GM12891 (cell line): ENCODE data around the gene LCOR.

Source experiments
- DNase-seq: peaks from one replicate; pipeline ENCODE4 v3.0.0; 2011; ENCODE audit warnings: low spot score; ENCODE audit not compliant: insufficient read length
- FAIRE-seq: peaks from 2 replicates; lab custom pipeline; 2011; peaks lifted over from hg19 to GRCh38; lab: Jason Lieb, UNC
- PAX5 ChIP-seq: IDR thresholded peaks from 2 replicates; pipeline ENCODE4 v1.6.1; 2011; ENCODE audit warnings: low read length, moderate library complexity, mild to moderate bottlenecking; ENCODE audit not compliant: insufficient read depth, severe bottlenecking
- POLR2A ChIP-seq: IDR thresholded peaks from 2 replicates; pipeline ENCODE4 v1.6.1; 2011; ENCODE audit warnings: low read depth, low read length, control low read depth
- POLR2AphosphoS5 ChIP-seq: IDR thresholded peaks from 2 replicates; pipeline ENCODE4 v1.6.1; 2011; ENCODE audit warnings: low read depth, low read length, control low read depth
- POU2F2 ChIP-seq: IDR thresholded peaks from 2 replicates; pipeline ENCODE4 v1.6.1; 2011; ENCODE audit warnings: low read depth, mild to moderate bottlenecking, control low read depth, low read length, moderate library complexity
- SPI1 ChIP-seq: IDR thresholded peaks from 2 replicates; pipeline ENCODE4 v1.6.1; 2011; ENCODE audit warnings: low read depth, low read length, control low read depth
- TAF1 ChIP-seq: IDR thresholded peaks from 2 replicates; pipeline ENCODE4 v1.6.1; 2011; ENCODE audit warnings: low read depth, low read length, control low read depth

Gene LCOR

GRCh38 chr10:96856317-96856716 lies 24.2 kb downstream of the LCOR start:
- no peak for TF ChIP-seq POLR2AphosphoS5
- no peak for TF ChIP-seq POLR2A
- TF ChIP-seq PAX5 = no peak
- TF ChIP-seq SPI1 = no peak
- no peak for TF ChIP-seq TAF1
- TF ChIP-seq POU2F2 = no peak
- DNase-seq = no peak
- peak; percentile 23 for FAIRE-seq

GRCh38 chr10:96857301-96858012 lies 25.4 kb downstream of the LCOR start:
- no peak for TF ChIP-seq TAF1
- no peak for TF ChIP-seq POLR2A
- TF ChIP-seq PAX5 = no peak
- DNase-seq (no peak), FAIRE-seq (no peak)

DNA sequence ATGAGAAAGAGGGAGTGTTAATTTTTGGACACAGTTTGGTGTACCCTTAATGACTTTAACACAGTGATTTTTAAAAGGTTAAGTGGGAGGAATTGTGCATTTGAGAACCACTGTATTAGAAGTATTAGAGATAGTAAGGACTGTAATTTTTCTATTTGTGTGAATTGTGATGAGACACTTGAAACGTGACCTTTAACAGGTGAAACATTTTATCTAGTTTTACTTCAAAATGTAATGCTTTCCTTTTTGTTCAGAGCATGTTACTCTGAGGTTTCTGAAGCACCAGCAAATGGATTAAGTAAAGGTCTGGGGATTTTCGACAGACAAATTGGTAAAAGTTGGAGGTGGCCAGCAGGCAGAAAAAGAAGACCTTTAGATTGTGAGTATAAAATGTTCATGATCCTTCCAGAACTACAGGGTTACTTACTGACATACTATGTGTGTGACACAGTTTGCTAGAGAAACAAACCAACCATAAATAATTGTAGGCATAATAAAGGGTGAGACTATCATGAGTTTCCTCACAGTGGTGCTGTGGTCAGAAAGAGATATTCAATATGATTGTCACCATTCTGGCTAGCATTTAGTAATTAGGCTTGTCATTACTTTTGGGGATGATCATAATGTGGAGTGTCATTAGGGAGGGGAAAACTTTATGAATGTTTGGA lies 26.1 kb downstream of the LCOR start:
- DNase-seq (no peak), FAIRE-seq (peak; percentile 60)
- TF ChIP-seq POU2F2 (no peak), PAX5 (no peak)

DNA sequence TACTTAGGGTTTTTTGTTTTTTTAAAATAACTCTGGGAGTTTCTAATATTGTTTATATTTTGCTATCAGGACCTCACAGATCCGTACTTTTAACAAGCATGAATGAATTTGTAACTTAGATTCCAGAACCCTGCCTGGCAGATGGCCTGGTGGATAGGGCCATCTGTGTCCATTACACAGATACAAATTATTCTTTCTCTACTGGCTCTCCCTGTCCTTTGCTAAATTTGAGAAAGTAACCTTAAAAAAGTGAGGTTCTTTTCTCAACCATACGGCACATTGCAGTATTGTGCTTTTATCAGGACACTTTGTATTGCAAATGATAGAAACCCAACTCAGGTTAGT lies 26.6 kb downstream of the LCOR start:
- TF ChIP-seq POLR2AphosphoS5 = no peak
- no peak for TF ChIP-seq SPI1
- no peak for TF ChIP-seq TAF1
- no peak for TF ChIP-seq POLR2A
- no peak for TF ChIP-seq PAX5
- no peak for TF ChIP-seq POU2F2
- FAIRE-seq (no peak), DNase-seq (no peak)

DNA sequence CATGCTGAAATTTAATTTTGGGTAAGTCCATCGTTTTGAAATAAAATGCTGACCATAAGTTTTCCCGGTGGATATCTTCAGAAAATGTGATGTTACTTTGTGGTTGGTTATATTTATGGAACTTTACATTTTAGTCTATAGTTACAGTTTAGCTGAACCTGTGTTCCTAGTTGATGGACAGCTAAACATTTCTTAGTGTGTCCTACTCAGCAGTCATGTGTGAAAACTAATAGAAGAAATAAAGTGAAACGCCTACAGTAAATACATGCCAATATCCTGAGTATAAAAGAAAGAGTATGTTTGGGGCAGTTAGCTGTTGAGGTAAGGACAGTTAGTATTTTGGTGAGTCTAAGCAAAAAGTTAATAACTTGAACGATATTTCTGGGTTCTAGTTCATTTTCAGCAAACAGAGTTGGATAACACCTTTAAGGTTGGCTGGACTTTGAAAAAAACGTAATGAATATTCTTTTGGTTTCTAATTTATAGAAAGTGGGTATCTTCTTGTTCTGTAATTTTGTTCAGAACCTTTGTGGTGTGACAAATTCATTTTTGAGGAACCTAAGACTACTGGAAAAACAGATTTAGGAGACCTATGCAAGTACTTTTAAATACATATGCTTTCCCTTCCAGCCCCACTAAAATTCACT lies 28.7 kb downstream of the LCOR start:
- TF ChIP-seq POLR2A = no peak
- TF ChIP-seq PAX5 = no peak
- no peak for TF ChIP-seq SPI1
- TF ChIP-seq TAF1 = no peak
- no peak for TF ChIP-seq POU2F2
- TF ChIP-seq POLR2AphosphoS5 = no peak
- FAIRE-seq (no peak), DNase-seq (no peak)

GRCh38 chr10:96863922-96864543 lies 31.9 kb downstream of the LCOR start:
- peak; percentile 63 for FAIRE-seq

DNA sequence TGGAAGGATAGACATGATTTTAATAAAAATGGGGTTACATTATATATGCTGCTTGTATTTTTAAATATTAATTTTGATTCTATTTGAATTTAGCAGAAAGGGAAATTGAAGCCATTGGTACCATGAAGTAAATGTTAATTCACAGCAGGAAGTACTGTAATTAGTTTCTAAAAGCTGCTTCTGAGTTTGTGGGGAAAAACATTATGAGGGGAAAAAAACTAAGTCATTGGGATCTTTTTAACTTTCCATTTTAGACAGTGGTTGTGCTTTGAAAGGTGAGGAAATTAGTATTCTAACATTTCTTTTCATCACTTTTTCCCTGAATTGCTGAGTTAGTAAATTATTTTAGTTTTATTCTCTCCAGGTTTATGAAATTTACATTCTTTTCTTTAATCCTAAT lies 41.0 kb downstream of the LCOR start:
- no peak for TF ChIP-seq PAX5
- TF ChIP-seq TAF1 = no peak
- TF ChIP-seq POU2F2 = no peak
- no peak for TF ChIP-seq POLR2AphosphoS5
- TF ChIP-seq SPI1 = no peak
- no peak for TF ChIP-seq POLR2A
- no peak for DNase-seq
- no peak for FAIRE-seq

More at GRCh38 chr10:96863922-96864543, 31.9 kb downstream of the LCOR start:
- TF ChIP-seq POU2F2 = no peak
- peak; percentile 26; the same call in 1 of the 2 replicates for TF ChIP-seq SPI1
- peak; percentile 14 for DNase-seq

DNA sequence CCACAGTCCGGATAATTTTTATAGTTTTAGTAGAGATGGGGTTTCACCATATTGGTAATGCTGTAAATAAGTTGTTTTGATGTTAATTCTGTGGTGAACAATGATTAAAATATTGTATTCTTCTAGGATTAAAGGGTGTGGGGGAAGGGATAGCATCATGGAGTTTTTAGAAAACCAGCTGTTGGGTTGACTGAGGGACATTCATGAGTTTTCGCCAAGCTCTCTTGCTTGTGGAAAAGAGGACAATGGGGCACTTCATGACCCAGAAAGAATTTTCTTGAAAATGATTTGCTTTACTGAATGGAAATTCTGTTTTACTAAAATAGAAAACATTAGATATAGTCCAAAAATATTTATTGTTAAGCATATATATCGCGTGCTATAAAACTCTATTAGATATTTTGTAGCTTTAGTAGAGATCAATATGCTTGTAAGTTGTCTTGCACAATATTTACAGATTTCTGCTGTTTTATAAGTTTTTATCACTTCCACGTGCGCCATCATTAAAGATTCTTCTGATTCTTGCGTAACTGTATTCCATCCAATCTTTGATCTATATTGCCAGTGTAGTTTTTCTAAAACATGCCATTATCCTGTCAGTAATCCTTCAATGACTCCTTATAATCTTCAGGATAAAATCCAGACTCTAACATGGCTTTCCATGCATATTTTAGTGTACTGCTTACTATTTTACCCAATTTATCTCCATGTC lies 41.8 kb downstream of the LCOR start:
- FAIRE-seq (no peak), DNase-seq (no peak)
- TF ChIP-seq POU2F2 = no peak
- TF ChIP-seq PAX5 = no peak
- TF ChIP-seq POLR2AphosphoS5 = no peak
- TF ChIP-seq TAF1 = no peak
- TF ChIP-seq POLR2A = no peak
- TF ChIP-seq SPI1 = no peak

DNA sequence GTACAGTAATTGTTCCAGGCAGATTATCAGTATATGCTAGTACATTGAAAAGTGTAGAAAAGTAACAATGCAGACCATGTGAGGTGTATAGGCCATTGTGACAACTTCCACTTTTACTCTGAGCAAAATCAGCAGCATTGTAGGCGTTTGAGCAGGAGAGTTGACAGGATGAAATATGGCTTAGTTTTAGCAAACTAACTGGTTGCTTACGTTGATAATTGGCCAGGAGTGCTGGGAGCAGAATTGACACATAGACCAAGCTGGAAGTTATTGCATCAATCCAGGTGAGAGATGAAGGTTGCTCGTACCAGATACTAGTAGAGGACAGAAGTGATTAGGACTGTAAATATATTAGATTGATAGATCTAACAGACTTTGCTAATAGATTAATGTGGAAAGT lies 46.0 kb downstream of the LCOR start:
- FAIRE-seq = peak; percentile 80
- no peak for DNase-seq
- TF ChIP-seq TAF1 (no peak), SPI1 (no peak), POLR2A (no peak), PAX5 (no peak), POU2F2 (no peak), POLR2AphosphoS5 (no peak)

GRCh38 chr10:96880575-96880974 lies 48.5 kb downstream of the LCOR start:
- FAIRE-seq = no peak
- TF ChIP-seq POLR2AphosphoS5 (no peak), POLR2A (no peak), POU2F2 (no peak), SPI1 (no peak)
- DNase-seq = no peak
